Sigmoid colon (tissue), 4 donors: ENCODE results near the gene BAHCC1.

Experiments used
- CTCF ChIP-seq, 4 experiments: fragments of 450-650 bp in 3 of 4; fragments of 200-600 bp in 1 of 4; IDR thresholded peaks; one replicate each; pipeline ENCODE4 v1.5.1; 2016 to 2019; ENCODE audit warnings: antibody characterized with exemption in 4 of 4, mild to moderate bottlenecking in 3 of 4, moderate library complexity in 2 of 4
- EP300 ChIP-seq, 4 donors: sonication (generic); formaldehyde crosslinking; IDR thresholded peaks; one replicate each; pipeline ENCODE4 v1.6.1; 2017; ENCODE audit warnings: antibody characterized with exemption in 4 of 4
- POLR2A ChIP-seq, 2 donors: fragments of 450-650 bp; IDR thresholded peaks; one replicate each; pipeline ENCODE4 v1.6.1; 2016; ENCODE audit warnings: antibody characterized with exemption in 2 of 2, mild to moderate bottlenecking in 2 of 2, moderate library complexity in 2 of 2
- POLR2AphosphoS5 ChIP-seq, 4 donors: sonication (generic); formaldehyde crosslinking; IDR thresholded peaks; one replicate each; pipeline ENCODE4 v1.6.1; 2017; ENCODE audit warnings: antibody characterized with exemption in 4 of 4

- no peak for TF ChIP-seq CTCF (IDR thresholded peaks at IDR 0.05)
- TF ChIP-seq EP300 (IDR thresholded peaks at IDR 0.05) = no peak
- TF ChIP-seq POLR2AphosphoS5 (IDR thresholded peaks at IDR 0.05) = no peak
- no peak for TF ChIP-seq POLR2A (IDR thresholded peaks at IDR 0.05)
Measured at GRCh38 chr17:81514489-81514738, 119.2 kb downstream of the BAHCC1 start.
